Kidney (tissue), 14 donors: ENCODE data around the gene ZNF236. TPM values are rescaled to one million over a fixed set of nuclear protein-coding genes. Genes with fewer than 3 reads are reported as not detected.
A peak's percentile ranks its signal among the peaks of the same experiment; 100 is the strongest.

ENCODE experiments used
- DNase-seq, 5 donors: peaks; one replicate each; pipeline ENCODE4 v3.0.0-alpha.2; 2013 to 2020
- FAIRE-seq: peaks from 2 replicates; lab custom pipeline; 2012; peaks lifted over from hg19 to GRCh38; lab: Jason Lieb, UNC
- H3K27ac ChIP-seq, 2 donors: one replicate each; pipeline ENCODE4 v1.7.0; 2013; ENCODE audit warnings: low read depth in 2 of 2, low read length in 2 of 2, inconsistent platforms in 1 of 2
- H3K27me3 ChIP-seq: one replicate; pipeline ENCODE4 v1.7.1; 2013; ENCODE audit warnings: low read length, inconsistent platforms; ENCODE audit not compliant: control insufficient read depth, insufficient read depth
- H3K36me3 ChIP-seq, 3 donors: one replicate each; pipeline versions ENCODE4 v1.7.0 to v1.7.1; 2013; ENCODE audit warnings: low read length in 3 of 3, control low read depth in 1 of 3, inconsistent platforms in 1 of 3; ENCODE audit not compliant: insufficient read depth in 3 of 3, control insufficient read depth in 2 of 3
- H3K4me1 ChIP-seq, 3 donors: one replicate each; pipeline versions ENCODE4 v1.7.0 to v1.7.1; 2013; ENCODE audit warnings: low read length in 3 of 3, inconsistent platforms in 1 of 3, low read depth in 1 of 3; ENCODE audit not compliant: control insufficient read depth in 2 of 3, insufficient read depth in 2 of 3
- H3K4me3 ChIP-seq, 3 donors: one replicate each; pipeline versions ENCODE4 v1.7.0 to v1.8.1; 2013; ENCODE audit warnings: low read length in 3 of 3, control low read depth in 1 of 3, inconsistent platforms in 1 of 3
- H3K9ac ChIP-seq, 3 donors: one replicate each; pipeline versions ENCODE4 v1.7.0 to v1.7.1; 2013; ENCODE audit warnings: low read length in 3 of 3, control low read depth in 1 of 3, inconsistent platforms in 1 of 3
- H3K9me3 ChIP-seq, 3 donors: one replicate each; pipeline versions ENCODE4 v1.7.0 to v1.7.1; 2013; ENCODE audit warnings: low read length in 3 of 3, control low read depth in 1 of 3, inconsistent platforms in 1 of 3; ENCODE audit not compliant: control insufficient read depth in 2 of 3, insufficient read depth in 1 of 3
- CTCF ChIP-seq: IDR thresholded peaks from 3 replicates; pipeline ENCODE4 v1.5.1; 2012; ENCODE audit warnings: mild to moderate bottlenecking, moderate library complexity, borderline replicate concordance; ENCODE audit not compliant: insufficient read depth; ENCODE audit errors: extremely low read depth
- intact Hi-C: fragments of 100-400 bp; cut with DNase I; formaldehyde crosslinking; loops from one replicate; pipeline ENCODE4 v1.11.1; 2022
- polyA plus RNA-seq: library from polyadenylated mRNA; stranded (reverse); fragments of 350-450 nt; fragmentation: Illumina TruSeq; extraction: RNeasy Lipid Tissue Mini Kit (QIAGEN cat#74804); gene quantifications from one replicate; pipeline ENCODE4 v1.2.3, GENCODE V29; 2014; ENCODE audit warnings: low read depth, low replicate concordance; ENCODE audit not compliant: insufficient read depth
- total RNA-seq: library from RNA; stranded (reverse); fragmentation: NEBNext Ultra II Directional; extraction: Animal tissue kit (Norgen Biotek cat#: 25700); gene quantifications from one replicate; pipeline ENCODE4 v1.2.1, GENCODE V29; 2021
- donor health status: control.
- donor health status: control.
- donor health status: control.
- donor health status: control.
- donor health status: control.
- donor health status: DM: yes; HTN: yes; CAD: no.
- donor health status: Normal renal cell carcinoma (clear cell type).

The ZNF236 gene
- total and polyA plus RNA-seq, 2 donors from 2014 or later, result 1.1 to 18.6 TPM

GRCh38 chr18:77003316-77003715 is 181.0 kb downstream of the ZNF236 start:
- Histone ChIP-seq H3K36me3 (no peaks in the 10 kb centered on the region), H3K4me1 (no peaks in the 10 kb centered on the region), H3K9ac (no peak overlapping the region), H3K4me3 (no peak overlapping the region), H3K9me3 (no peaks in the 10 kb centered on the region), H3K27me3 (no peaks in the 10 kb centered on the region), H3K27ac (no peak overlapping the region)
- intact Hi-C loops, result no loop called here
- DNase-seq, result no peak
- no peak for TF ChIP-seq CTCF
- no peak for FAIRE-seq

GRCh38 chr18:77004555-77005380 is 182.4 kb downstream of the ZNF236 start:
- Histone ChIP-seq H3K36me3 (no peaks in the 10 kb centered on the region), H3K9ac (no peak overlapping the region), H3K4me3 (no peak overlapping the region), H3K27me3 (no peaks in the 10 kb centered on the region), H3K27ac (no peak overlapping the region), H3K9me3 (no peaks in the 10 kb centered on the region), H3K4me1 (no peaks in the 10 kb centered on the region)
- no peak for TF ChIP-seq CTCF
- FAIRE-seq (no peak), DNase-seq (peak in 1 of 5 donors; percentile 69)
- intact Hi-C loops, result no loop called here

- no peak for FAIRE-seq
- no peak overlapping the region for H3K27ac ChIP-seq
- no peak for TF ChIP-seq CTCF
- H3K9ac ChIP-seq, result no peak overlapping the region
- H3K4me1 ChIP-seq, result no peaks in the 10 kb centered on the region
- intact Hi-C loops, result no loop called here
- H3K27me3 ChIP-seq, result no peaks in the 10 kb centered on the region
- no peaks in the 10 kb centered on the region for H3K36me3 ChIP-seq
- DNase-seq, result no peak
- H3K9me3 ChIP-seq, result no peaks in the 10 kb centered on the region
- H3K4me3 ChIP-seq, result no peak overlapping the region
These were observed 183.4 kb downstream of the ZNF236 start for GRCh38 chr18:77005651-77006195.
